ENCODE measurements around the gene ZNF185.
A peak's percentile ranks its signal among the peaks of the same experiment; 100 is the strongest.

The ZNF185 gene

DNA sequence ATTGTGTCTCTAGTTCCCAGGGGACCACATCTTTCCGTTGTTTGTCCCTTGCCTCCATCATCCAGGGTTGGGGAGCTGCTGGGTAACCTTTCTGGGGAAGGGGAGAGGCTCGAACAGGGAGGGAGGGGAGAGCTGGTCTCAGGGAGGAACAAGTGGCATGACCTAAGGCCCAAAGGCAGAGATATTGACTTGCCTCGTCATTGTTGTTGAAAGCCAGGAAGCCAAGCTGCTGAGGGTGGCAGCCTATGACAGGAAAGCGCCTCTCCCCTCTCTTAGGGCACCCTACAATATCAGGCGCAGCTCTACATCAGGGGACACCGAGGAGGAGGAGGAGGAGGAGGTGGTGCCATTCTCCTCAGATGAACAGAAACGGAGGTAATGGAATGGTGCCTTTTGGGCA, 20.8 kb downstream of the ZNF185 start:
- DNase-seq = no peak

DNA sequence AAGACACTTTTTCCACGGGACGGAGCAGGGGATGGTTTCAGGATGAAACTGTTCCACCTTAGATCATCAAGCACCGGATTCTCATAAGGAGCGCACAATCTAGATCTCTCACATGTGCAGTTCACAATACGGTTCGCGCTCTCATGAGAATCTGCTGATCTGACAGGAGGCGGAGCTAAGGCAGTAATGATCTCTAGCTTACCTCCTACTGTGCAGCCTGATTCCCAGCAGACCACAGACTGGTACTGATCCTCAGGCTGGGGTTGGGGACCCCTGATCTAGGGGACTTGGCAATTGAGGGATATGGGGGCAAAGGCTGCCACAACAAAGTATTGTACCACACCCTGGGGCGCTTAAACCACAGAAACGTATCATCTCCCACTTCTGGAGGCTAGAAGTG, 25.7 kb downstream of the ZNF185 start:
- DNase-seq = no peak

DNA sequence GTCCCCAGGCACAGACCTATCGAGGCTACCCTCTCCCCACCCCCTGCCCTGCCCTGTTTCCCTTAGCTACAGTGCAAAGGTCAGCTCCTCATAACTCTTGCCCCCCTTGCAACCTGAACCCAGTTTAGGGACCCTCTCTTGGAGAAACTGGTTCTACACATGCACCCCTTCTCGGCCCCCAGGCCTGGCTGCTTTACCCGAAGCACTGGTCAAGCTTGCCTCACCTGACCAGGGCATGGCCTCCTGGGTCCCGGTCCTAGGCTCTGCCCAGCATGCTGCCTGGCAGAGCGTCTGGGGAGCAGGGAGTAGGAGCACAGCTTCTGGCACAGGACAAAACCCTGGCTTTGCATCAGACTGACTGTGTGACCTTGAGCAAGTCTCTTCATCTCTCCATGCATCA, 28.0 kb downstream of the ZNF185 start:
- DNase-seq = no peak

DNA sequence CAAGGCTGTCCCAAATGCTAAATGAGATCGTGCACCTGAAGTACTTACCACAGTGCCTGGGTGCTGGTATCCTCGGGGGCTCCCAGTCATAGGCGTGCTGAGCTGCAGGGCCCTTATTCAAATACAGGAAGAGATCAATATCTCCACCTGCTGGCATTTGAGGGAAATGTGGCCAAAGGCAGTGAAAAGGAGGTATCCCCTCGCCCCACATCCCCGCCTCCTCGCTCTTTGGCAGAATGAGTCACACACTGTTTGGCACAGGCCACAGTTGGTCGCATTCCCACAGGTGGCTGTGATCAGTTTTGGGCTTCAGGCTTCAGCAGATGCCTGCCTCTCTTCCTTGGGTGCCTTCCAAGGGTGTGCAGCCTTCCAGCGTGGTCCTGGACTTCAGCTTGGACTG, 28.4 kb downstream of the ZNF185 start:
- peak; percentile 67 for DNase-seq

DNA sequence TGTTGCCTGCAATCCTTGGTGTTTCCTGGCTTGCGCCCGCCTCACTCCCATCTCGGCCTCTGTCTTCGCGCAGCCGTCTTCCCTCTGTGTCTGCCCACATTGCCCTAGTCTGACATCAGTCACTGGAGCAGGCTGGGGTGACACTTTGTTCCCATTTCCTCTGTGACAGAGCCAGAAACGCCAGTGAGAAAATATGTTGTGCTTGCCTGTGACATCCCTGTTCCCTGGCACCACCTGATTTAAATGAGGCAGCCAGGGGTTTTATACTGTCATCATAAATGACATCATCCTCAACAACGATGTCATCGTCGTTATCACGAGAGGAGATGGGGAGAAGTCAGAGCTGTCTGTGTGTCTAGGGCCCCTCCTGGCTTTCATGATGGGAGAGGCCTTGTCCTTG, 29.1 kb downstream of the ZNF185 start:
- DNase-seq = no peak

DNA sequence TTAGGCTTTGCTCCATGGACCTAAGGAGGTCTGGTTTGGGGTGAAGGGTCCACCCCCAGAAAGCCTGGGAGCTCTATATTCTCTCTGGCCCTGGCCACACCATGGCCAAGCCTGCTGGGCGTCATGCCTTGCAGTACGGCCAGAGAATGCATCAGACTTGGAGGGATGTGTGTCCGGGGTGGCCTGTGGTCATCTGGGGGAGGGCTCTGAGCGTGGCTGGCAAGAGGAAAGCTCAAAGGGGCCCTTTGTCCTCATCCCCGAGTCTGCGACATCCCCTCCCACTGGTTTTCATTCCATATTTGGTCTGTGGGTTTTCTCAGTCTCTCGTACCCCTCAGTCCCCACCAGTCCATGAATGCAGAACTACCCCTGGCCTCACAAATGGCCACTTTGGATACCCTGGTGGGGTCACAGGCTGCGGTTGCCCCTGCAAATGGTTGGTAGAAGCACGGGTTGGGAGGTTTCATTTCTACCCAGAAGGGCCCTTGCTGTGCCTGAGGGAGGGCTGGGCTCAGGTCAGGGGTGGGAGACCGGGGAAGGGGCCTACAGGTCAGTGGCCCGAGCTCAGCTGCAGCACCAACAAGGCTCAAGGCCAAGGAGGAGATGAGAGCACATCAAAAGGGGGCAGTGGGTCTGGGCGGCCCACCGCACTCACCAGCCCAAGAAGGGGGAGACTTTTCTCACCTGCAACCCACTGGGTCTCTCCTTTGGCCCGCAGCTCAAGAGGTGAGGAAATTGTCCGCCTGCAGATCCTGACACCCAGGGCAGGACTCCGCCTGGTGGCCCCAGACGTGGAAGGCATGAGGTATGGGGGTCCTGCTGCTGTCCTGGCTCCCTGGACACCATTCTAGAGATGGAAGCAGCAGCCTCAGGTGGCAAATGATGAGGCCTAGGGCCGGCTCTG, 30.2 kb downstream of the ZNF185 start:
- DNase-seq = no peak

DNA sequence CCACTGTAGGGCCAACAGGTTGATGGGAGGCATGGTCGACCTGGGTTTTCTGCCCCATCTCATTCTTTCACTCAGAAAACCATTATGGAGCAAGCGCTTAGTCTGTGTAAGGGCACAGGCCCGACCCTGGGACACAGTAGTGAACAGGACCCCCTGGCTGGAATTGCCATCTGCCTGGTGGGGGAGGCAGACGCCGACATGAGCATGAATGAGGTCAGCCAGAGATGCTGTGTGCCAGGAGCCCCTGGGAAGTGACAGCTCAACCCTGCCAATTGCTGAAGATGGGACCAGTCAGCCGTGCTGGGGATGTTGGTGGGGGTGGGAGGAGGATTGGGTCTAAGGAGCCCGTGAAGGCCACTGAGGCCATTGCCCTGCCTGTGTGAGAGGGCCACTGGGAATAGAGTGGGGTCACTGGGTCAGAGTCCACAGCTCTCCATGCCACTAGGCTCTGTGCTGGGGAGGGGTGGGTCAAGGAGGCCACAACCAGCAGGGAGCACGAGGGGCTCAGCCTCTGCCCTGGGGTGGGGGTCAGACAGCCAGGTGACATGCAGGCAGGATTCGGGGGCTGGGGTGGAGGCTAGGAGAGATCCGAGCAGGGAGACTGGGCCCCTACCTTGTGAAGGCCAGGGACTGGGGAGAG, 31.0 kb downstream of the ZNF185 start:
- peak; percentile 35 for DNase-seq

DNA sequence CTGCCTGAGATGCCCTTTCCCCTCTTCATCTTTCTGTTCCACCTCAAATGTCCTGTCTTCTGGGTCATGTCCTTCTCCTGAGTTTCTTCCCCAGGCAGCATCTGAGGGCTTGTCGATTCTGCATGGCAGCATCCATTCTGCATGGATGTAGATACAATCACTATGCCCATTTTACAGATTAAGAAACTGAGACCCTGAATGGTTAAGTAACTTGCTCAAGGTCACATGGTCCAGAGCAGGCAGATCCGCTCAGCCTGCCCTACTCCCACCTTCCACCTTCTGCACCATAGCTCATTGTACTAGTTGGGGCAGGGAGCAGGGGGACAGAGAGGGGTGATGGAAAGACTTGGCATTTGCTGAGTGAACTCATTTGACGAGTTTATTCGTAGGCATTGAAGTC, 32.0 kb downstream of the ZNF185 start:
- DNase-seq = no peak

DNA sequence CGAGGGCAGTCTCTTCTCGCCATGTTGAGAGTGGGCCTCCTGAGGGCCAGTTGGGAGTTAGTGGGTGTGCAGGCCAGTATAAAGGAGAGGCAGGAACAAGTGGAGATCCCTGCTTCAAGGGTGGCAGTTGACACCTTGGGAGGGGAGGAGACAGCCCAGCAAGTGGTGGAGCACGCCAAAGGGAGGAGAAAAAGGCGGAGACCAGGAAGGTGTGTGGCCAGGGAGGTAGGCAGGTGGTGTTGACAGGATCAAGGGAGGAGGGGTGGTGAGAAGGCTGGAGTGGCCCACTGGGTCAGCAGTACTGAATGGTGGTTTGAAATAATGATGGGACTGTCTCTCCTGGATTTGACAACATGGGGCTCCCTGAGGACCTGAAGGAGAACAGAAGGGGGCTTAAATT, 32.6 kb downstream of the ZNF185 start:
- DNase-seq = no peak

DNA sequence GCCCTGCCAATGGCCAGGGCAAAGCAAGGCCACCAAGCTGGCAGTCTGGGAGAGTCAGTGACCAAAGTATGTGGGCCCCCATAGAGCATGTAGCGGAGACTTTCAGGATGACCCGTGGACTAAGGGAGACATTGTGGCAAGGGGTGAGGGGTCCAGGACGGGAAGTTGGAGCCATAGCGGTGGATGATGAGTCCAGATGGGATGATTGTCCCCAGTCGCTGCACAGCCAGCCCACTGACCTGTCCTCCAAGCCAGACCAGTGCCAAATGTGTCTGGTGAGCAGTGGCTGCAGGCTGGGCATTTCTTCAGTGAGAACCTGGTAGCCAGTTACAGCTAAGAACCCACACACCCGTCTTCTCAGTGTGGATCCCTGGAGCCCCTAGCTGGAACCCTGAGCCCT, 34.3 kb downstream of the ZNF185 start:
- DNase-seq = no peak

DNA sequence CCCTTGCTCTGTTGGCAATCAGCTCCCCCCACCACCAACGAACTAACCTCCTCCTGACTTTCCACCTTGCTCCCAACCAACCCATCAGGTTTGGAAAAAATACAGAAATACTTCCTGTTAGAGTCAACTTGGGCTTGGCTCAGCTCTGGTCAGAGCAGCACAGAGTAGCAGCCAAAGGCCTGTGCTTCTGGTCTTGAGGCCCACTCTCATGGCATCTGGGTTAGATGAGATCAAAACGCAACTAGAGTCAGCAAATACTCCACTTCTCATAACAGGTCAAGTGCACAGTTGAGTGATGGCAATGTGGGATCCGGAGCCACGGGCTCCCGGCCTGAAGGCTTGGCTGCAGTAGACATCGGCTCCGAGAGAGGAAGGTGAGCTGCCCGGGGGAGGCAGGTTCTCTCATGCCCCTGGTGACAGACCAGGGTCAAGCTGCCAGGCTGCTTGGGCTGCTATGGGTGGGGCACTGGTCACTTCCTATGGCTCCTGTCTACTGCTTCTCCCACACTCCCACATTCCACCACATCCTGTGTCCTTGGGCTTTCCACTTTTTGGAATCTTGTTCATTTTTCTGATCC, 34.8 kb downstream of the ZNF185 start:
- DNase-seq = no peak

DNA sequence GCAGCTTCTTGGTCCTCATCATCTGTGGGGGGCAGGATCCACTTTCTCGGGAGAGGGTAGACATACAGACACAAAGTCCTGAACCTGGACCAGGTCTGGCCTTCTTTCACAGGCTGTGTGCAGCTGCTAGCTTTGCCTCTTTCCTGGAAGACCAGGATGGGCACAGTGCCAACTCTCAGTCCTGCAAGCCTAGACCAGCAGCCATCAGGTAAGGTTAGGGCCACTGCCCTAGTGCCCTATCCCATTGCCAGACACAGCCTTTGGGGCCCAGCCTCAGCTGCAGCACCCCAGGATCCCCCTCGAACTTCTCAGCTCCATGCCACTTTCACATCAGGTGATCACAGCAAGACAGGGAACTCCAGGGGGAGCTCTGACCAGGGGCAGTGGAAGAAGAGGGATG, 38.4 kb downstream of the ZNF185 start:
- DNase-seq = no peak

DNA sequence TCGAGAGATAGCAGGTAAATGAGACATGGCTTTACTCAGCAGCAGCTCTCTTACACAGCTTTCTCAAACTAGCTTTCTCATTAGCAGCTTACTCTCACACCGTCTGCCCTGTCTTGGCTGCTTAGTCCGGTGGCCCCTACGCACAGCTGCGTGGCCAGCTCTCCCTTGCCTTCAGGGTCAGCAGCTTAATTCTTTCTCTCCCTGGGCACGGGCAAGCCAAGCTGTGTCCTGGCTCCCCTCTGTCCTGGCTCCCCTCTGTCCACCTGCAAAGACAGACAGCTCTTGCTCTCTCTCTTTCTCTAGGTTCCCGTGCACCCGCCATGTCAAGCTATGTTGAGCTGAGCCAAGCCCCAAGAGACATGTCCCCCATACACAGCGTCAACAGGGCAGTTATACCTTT, 39.4 kb downstream of the ZNF185 start:
- DNase-seq = no peak

DNA sequence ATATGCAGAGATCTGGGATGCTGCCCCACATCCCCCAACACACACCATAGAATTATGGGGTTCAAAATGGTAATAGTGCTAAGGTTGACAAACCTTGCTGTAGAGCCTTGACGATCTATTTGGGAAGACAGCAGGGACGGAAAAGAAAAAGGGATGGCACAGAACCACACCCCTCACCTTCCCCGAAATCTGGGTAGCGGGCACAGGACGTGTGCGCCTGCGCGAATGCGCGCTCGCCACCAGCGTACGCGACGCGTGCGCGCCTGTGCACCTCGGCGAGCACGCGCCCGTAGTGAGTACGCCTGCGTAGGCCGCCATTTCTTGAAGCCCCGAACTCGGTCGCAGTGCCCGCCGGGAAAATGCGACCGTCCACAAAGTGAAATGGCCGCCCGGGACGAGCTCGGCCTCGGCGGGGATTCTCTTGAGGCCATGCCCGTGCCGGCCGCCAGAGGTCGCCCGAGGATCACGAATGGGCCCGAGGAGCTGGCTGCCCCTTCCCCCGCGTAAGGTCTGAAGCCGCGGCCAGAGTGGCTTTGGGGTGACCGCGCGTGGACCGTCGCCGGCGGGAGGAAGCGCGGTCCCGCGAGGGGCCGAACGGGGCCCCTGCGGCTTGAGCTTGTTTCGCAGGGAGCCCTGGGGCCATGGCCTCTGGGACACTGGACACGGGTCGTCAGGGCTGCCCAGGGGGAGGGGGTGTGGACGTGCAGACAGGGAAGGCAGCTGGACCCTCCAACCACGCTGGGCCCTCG, 43.6 kb downstream of the ZNF185 start:
- peak; percentile 95 for DNase-seq

DNA sequence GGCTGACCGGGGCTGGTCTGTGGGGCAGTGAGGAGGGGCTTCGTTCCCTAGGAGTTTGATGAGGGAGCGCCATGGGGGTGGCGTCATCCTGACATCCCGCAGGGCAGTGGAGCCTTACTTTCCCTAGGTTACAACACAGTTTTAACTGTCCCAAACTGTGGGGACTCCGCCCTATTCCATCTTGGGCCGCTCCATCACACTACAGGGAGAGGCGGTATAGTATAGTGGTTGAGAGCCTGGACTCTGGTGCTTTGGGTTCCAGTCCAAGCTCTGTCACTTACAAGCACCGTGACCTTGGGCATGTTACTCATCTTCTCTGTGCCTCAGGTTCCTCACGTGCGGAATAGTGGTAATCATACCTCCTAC, 44.2 kb downstream of the ZNF185 start:
- no peak for DNase-seq

DNA sequence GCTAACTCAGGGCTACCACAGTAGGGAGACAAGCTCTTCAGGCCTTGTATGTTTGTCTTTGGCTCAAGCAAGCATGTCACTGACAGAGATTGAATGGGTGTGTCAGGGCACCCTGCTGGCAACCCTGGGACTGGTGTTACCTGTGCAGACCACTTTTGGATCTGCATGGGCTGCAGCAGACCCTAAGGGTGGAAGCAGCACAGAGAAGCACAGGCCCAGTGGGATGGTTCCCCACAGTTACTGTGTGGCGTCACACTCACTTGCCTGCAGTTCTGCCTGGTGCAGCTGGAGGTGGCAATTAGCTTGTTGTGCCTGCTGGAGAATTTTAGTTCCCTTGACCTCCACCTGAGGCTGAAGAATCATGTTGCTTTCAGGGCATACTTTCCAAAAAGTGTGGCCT, 46.0 kb downstream of the ZNF185 start:
- no peak for DNase-seq

DNA sequence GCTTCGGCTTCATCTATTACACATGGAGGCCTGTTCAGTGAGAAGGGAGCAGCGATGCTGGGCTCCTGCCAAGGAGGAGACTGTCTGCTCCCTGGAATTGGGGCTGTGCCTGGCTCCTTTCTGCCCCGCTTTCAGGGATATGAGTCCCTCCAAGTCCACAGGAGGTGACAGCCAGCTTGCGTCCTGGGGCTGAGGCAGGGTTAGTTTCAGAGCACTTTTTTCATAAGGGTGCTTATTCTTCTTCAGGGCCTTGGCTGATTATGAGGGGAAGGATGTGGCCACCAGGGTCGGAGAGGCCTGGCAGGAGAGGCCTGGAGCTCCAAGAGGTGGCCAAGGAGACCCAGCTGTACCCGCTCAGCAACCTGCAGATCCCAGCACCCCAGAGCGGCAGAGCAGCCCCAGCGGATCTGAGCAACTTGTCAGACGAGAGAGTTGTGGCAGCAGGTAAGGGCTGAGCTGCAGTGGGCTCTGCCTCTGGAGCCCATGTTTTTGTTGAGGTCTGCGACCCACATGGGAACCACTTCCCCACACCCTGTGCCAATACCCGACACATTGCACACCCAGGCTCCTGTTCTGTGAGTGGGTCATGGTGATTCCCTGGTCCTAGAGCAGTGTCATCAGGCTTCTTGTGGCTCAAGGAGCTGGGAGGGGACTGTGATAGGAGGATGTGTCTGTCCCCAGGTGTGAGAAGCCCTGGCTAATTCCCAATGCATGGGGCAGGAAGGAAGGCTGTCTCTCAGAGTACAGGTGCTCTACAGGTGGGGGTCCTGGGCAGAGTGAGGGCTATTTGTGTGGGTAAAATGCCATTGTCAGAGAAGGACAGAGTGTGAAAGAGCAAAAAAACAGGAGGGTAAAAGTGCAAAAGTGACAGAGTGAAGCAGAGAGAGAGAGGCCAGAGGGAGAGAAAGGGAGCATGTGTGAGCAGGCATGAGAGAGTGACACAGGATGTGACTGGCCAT, 47.4 kb downstream of the ZNF185 start:
- DNase-seq = no peak

DNA sequence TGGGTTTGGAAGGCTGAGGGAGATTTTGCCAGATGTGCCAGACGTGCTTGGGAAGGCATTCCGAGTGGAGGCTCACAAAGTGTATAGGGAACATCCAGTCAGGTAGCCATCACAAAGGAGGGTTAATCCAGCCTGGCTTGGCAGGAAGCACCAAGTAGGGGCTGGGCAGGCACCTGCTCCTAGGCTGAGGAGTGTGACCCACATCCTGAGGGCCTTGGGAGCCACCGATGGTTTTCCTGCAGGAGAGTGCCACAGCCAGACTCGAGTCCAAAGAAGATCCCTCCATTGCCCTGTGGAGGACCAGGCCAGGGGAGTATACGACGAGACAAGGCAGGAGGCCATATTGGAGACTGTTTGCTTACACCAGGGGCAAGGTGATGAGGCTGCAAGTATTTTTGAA, 48.8 kb downstream of the ZNF185 start:
- no peak for DNase-seq
